K562 (cell line): ENCODE data around the gene C1QTNF5.

Experiments
- AFF4 ChIP-seq: sonication (generic); formaldehyde crosslinking; IDR thresholded peaks from 2 replicates; pipeline ENCODE4 v1.8.0; 2023; ENCODE audit warnings: mild to moderate bottlenecking, missing genetic modification reagents
- CHD4 ChIP-seq: fragments of 200-600 bp; sonication (generic); IDR thresholded peaks from 3 replicates; pipeline ENCODE4 v1.6.1; 2012; ENCODE audit warnings: low read depth, mild to moderate bottlenecking, mixed read lengths, low read length, inconsistent platforms; ENCODE audit not compliant: insufficient read depth, insufficient replicate concordance, poor library complexity, severe bottlenecking
- CREM ChIP-seq: IDR thresholded peaks from 2 replicates; pipeline ENCODE4 v1.6.1; 2014; ENCODE audit warnings: antibody characterized with exemption, low read depth
- CTCF ChIP-seq, 3 experiments: IDR thresholded peaks in 2 of 3; conservative IDR thresholded peaks in 1 of 3; 2 replicates each; pipeline ENCODE4 v1.5.1; 2011 to 2012; ENCODE audit warnings: low read length in 3 of 3, mild to moderate bottlenecking in 3 of 3, control low read depth in 2 of 3, improper control_type of control experiment in 1 of 3, inconsistent platforms in 1 of 3, low read depth in 1 of 3, mixed read lengths in 1 of 3, moderate library complexity in 1 of 3; ENCODE audit not compliant: insufficient read depth in 2 of 3
- HNRNPH1 ChIP-seq: fragments of 200-400 bp; formaldehyde crosslinking; optimal IDR thresholded peaks from 2 replicates; pipeline ENCODE3; 2017; ENCODE audit warnings: low read depth, mild to moderate bottlenecking, low read length, moderate library complexity
- MAX ChIP-seq: sonication (generic); formaldehyde crosslinking; IDR thresholded peaks from 2 replicates; pipeline ENCODE4 v1.9.0; 2022; ENCODE audit warnings: mild to moderate bottlenecking, missing genetic modification reagents
- RUNX1 ChIP-seq: sonication (generic); IDR thresholded peaks from 2 replicates; pipeline ENCODE4 v1.6.1; 2016; ENCODE audit warnings: antibody characterized with exemption, low read depth
- SFPQ ChIP-seq: fragments of 200-400 bp; formaldehyde crosslinking; IDR thresholded peaks from 2 replicates; pipeline ENCODE4 v1.6.1; 2017; ENCODE audit warnings: mild to moderate bottlenecking, low read depth, low read length, moderate library complexity
- ZNF740 ChIP-seq, 3 experiments: fragments of 200-800 bp in 1 of 3; sonication (Bioruptor generic) in 1 of 3; sonication (generic) in 1 of 3; formaldehyde crosslinking in 1 of 3; IDR thresholded peaks; 2 replicates each; pipeline versions ENCODE4 v1.6.1 to v1.8.0; 2016 to 2022; ENCODE audit warnings: mild to moderate bottlenecking in 2 of 3, missing compliant biosample characterization in 2 of 3, missing genetic modification characterization in 2 of 3, missing genetic modification reagents in 1 of 3

- TF ChIP-seq HNRNPH1 = no peak
- TF ChIP-seq MAX (CRISPR knock-in tag) = no peak
- no peak for TF ChIP-seq SFPQ
- TF ChIP-seq CTCF (IDR thresholded peaks at IDR 0.05 in 2 of 3, conservative IDR thresholded peaks at IDR 0.05 in 1 of 3; ENCODE audit: insufficient read depth in 2 of 3, low read depth in 1 of 3, low read length in 3 of 3) = no peak
- no peak for TF ChIP-seq CREM
- no peak for TF ChIP-seq RUNX1
- no peak for TF ChIP-seq ZNF740 (CRISPR knock-in tag; IDR thresholded peaks at IDR 0.05)
- TF ChIP-seq ZNF740 (tag; IDR thresholded peaks at IDR 0.05) = no peak
- no peak for TF ChIP-seq CHD4
- TF ChIP-seq AFF4 = no peak
Observed at GRCh38 chr11:119324189-119324588, 16.5 kb downstream of the C1QTNF5 start.
